ENCODE measurements around the gene UCK1.
"Not testable (repeated sequence)": the region's sequence is repeated elsewhere in the genome, so short reads cannot be mapped to it uniquely, and the experiment has no call there.

UCK1 gene

GRCh38 chr9:131520503-131520902, 10.6 kb downstream of the UCK1 start:
- Mint-ChIP-seq H3K4me1 (ENCODE audit: low read depth) (peaks cover 3% of the 10 kb centered on the region), H3K4me3 (no peak overlapping the region), H3K27ac (peak overlapping the region; percentile 46), H3K36me3 (no peaks in the 10 kb centered on the region), H3K27me3 (no peaks in the 10 kb centered on the region), H3K9me3 (ENCODE audit: low read depth) (no peaks in the 10 kb centered on the region)

- no peaks in the 10 kb centered on the region for H3K27me3 Mint-ChIP-seq
- no peak overlapping the region for H3K27ac Mint-ChIP-seq
- no peak overlapping the region for H3K4me3 Mint-ChIP-seq
- no peaks in the 10 kb centered on the region for H3K9me3 Mint-ChIP-seq (ENCODE audit: low read depth)
- no peaks in the 10 kb centered on the region for H3K4me1 Mint-ChIP-seq (ENCODE audit: low read depth)
- H3K36me3 Mint-ChIP-seq: no peaks in the 10 kb centered on the region
Measured at GRCh38 chr9:131518553-131518952, 12.5 kb downstream of the UCK1 start.

- Mint-ChIP-seq H3K27me3 (no peaks in the 10 kb centered on the region), H3K36me3 (no peaks in the 10 kb centered on the region), H3K4me3 (no peak overlapping the region), H3K27ac (no peak overlapping the region), H3K9me3 (ENCODE audit: low read depth) (no peaks in the 10 kb centered on the region), H3K4me1 (ENCODE audit: low read depth) (no peaks in the 10 kb centered on the region)
Measured at GRCh38 chr9:131517761-131518190, 13.3 kb downstream of the UCK1 start.

- Mint-ChIP-seq H3K4me1 (ENCODE audit: low read depth) (no peaks in the 10 kb centered on the region), H3K4me3 (no peak overlapping the region), H3K9me3 (ENCODE audit: low read depth) (no peaks in the 10 kb centered on the region), H3K36me3 (no peaks in the 10 kb centered on the region), H3K27me3 (no peaks in the 10 kb centered on the region), H3K27ac (no peak overlapping the region)
Measured at GRCh38 chr9:131516930-131517329, 14.1 kb downstream of the UCK1 start.

- Mint-ChIP-seq H3K27me3 (no peaks in the 10 kb centered on the region), H3K27ac (no peak overlapping the region), H3K36me3 (no peaks in the 10 kb centered on the region), H3K4me1 (ENCODE audit: low read depth) (no peaks in the 10 kb centered on the region), H3K4me3 (no peak overlapping the region), H3K9me3 (ENCODE audit: low read depth) (no peaks in the 10 kb centered on the region)
Measured at GRCh38 chr9:131516100-131516499, 15.0 kb downstream of the UCK1 start.

GRCh38 chr9:131515559-131516031, 15.5 kb downstream of the UCK1 start:
- not testable (repeated sequence) for H3K36me3 Mint-ChIP-seq

GRCh38 chr9:131513177-131513576, 17.9 kb downstream of the UCK1 start:
- H3K36me3 Mint-ChIP-seq: peaks cover 8% of the 10 kb centered on the region
- no peak overlapping the region for H3K4me3 Mint-ChIP-seq
- no peaks in the 10 kb centered on the region for H3K9me3 Mint-ChIP-seq (ENCODE audit: low read depth)
- H3K27me3 Mint-ChIP-seq: no peaks in the 10 kb centered on the region
- H3K4me1 Mint-ChIP-seq (ENCODE audit: low read depth): no peaks in the 10 kb centered on the region
- H3K27ac Mint-ChIP-seq: no peak overlapping the region

More at GRCh38 chr9:131515559-131516031, 15.5 kb downstream of the UCK1 start:
- not testable (repeated sequence) for H3K4me1 Mint-ChIP-seq (ENCODE audit: low read depth); H3K9me3 Mint-ChIP-seq (ENCODE audit: low read depth); H3K4me3 Mint-ChIP-seq; H3K27ac Mint-ChIP-seq; H3K27me3 Mint-ChIP-seq

DNA sequence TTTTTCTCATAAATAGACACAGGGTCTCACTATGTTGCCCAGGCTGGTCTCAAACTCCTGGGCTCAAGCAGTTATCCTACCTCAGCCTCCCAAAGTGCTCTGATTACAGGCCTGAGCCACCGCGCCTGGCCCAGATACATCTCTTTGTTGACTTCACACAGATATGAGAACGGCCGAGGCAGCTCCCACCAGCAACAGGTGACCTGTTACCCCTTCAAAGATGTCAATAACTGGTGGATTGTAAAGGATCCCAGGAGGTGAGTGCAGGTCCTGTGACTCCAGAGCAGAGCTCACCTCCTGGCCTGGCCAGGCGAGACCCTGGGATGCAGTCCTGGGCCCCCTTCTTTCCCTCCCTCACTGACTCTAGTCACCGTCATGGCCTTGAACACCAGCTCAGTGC, 19.2 kb downstream of the UCK1 start:
- H3K27me3 Mint-ChIP-seq: no peaks in the 10 kb centered on the region
- no peak overlapping the region for H3K27ac Mint-ChIP-seq
- no peak overlapping the region for H3K4me3 Mint-ChIP-seq
- H3K4me1 Mint-ChIP-seq (ENCODE audit: low read depth): no peaks in the 10 kb centered on the region
- peaks cover 8% of the 10 kb centered on the region for H3K36me3 Mint-ChIP-seq
- no peaks in the 10 kb centered on the region for H3K9me3 Mint-ChIP-seq (ENCODE audit: low read depth)

- H3K9me3 Mint-ChIP-seq (ENCODE audit: low read depth): no peaks in the 10 kb centered on the region
- no peaks in the 10 kb centered on the region for H3K27me3 Mint-ChIP-seq
- peaks cover 8% of the 10 kb centered on the region for H3K36me3 Mint-ChIP-seq
- H3K4me3 Mint-ChIP-seq: no peak overlapping the region
- H3K4me1 Mint-ChIP-seq (ENCODE audit: low read depth): no peaks in the 10 kb centered on the region
- no peak overlapping the region for H3K27ac Mint-ChIP-seq
Measured at GRCh38 chr9:131511416-131511815, 19.6 kb downstream of the UCK1 start.

- Mint-ChIP-seq H3K27me3 (no peaks in the 10 kb centered on the region), H3K9me3 (ENCODE audit: low read depth) (no peaks in the 10 kb centered on the region), H3K4me3 (peak overlapping the region; percentile 52), H3K27ac (no peak overlapping the region), H3K4me1 (ENCODE audit: low read depth) (peaks cover 48% of the 10 kb centered on the region), H3K36me3 (peaks cover 7% of the 10 kb centered on the region)
Measured at GRCh38 chr9:131505012-131505411, 26.1 kb downstream of the UCK1 start.

- Mint-ChIP-seq H3K36me3 (peaks cover 4% of the 10 kb centered on the region), H3K4me1 (ENCODE audit: low read depth) (peaks cover 60% of the 10 kb centered on the region), H3K4me3 (peak overlapping the region; percentile 94), H3K9me3 (ENCODE audit: low read depth) (no peaks in the 10 kb centered on the region), H3K27ac (peak overlapping the region; percentile 86), H3K27me3 (no peaks in the 10 kb centered on the region)
Measured at GRCh38 chr9:131503626-131504465, 27.2 kb downstream of the UCK1 start.

DNA sequence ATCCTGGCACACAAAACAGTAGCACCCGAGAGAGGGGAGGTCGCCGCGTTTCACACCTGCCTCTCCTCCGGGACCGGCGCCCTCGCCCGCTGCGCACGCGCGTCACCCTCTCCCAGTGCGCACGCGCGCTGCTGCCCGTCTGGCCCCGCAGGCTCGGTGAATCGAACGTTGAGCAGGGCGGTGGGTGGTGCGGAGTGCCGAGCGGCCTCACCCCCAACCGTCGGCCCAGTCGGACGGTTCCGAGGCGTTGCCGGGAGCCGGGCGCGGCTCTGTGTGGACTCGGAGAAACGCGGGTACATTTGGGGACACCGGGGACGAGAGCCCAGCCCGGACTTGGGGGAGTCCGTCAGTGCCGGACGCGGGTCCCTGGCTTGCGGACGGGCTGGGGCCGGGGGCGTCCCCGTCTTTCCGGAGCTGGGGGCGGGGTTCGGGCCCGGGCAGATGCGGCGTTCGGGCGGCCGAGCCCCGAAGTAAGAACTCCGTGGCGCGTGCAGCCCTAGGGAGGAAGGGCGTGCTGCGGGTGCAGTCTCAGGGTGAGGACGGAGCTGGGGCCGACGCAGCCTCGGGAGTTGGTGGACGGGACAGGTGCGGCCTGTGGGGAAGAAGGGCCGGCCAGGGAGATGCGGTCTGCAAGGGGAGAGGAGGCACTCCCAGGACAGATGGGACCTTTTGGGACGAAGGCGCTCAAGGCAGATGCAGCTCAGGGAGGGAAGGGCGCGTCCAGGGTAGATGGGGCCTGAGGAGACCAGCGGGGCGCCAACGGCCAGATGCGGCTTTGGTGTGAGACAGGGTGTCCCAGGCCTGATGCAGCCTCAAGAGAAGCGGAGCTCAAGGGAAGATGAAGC, 28.1 kb downstream of the UCK1 start, which contains the start of gene POMT1:
TSS of gene POMT1 (plus strand) at position 138 of the 845 bp plus-strand sequence. CDS start 1,301 bp downstream, outside the sequence.
- Mint-ChIP-seq H3K27me3 (no peaks in the 10 kb centered on the region), H3K27ac (peak within 1 kb of the TSS; percentile 86), H3K9me3 (ENCODE audit: low read depth) (no peaks in the 10 kb centered on the region), H3K36me3 (peaks cover 4% of the 10 kb centered on the region), H3K4me1 (ENCODE audit: low read depth) (peaks cover 67% of the 10 kb centered on the region), H3K4me3 (peak within 1 kb of the TSS; percentile 94)

GRCh38 chr9:131500939-131501541, 30.0 kb downstream of the UCK1 start:
- Mint-ChIP-seq H3K36me3 (peaks cover 1% of the 10 kb centered on the region), H3K27me3 (no peaks in the 10 kb centered on the region), H3K9me3 (ENCODE audit: low read depth) (no peaks in the 10 kb centered on the region), H3K27ac (peak overlapping the region; percentile 89), H3K4me1 (ENCODE audit: low read depth) (peaks cover 71% of the 10 kb centered on the region), H3K4me3 (peak overlapping the region; percentile 94)

DNA sequence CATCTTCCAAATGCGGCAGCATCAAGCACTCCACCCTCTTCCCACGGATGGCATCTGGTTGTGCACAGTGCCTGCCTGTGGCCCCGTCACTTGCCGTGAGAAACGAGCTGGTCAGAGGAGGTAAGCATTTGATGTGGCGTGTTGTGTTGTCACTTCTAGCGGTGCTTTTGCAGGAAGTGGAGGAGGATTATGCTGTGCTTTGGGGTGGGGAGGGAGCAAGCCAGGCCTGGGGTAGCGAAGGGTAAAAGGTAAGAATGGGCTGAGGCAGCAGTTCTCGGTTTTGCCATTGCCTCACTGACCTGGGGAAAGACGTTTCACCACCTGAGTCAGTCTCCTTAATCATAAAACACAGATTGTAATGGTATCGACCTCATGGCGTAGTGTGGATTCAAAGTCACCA, 30.7 kb downstream of the UCK1 start:
- peak overlapping the region; percentile 94 for H3K4me3 Mint-ChIP-seq
- H3K27ac Mint-ChIP-seq: peak overlapping the region; percentile 89
- H3K27me3 Mint-ChIP-seq: no peaks in the 10 kb centered on the region
- H3K36me3 Mint-ChIP-seq: no peaks in the 10 kb centered on the region
- no peaks in the 10 kb centered on the region for H3K9me3 Mint-ChIP-seq (ENCODE audit: low read depth)
- peaks cover 67% of the 10 kb centered on the region for H3K4me1 Mint-ChIP-seq (ENCODE audit: low read depth)
